Endothelial cell of umbilical vein (primary cell): Measurements from ENCODE around the gene AFF1. TPM values are rescaled to one million over a fixed set of nuclear protein-coding genes. Genes with fewer than 3 reads are reported as not detected.

ENCODE experiments used
- BruUV-seq: library from RNA; stranded (reverse); fragments of 400-500 nt; replicated peaks from 2 replicates; lab custom pipeline; 2021; lab: Mats Ljungman, UMichigan
- CTCF ChIA-PET: fragments of 300-600, 350-600 bp; sonication (Branson Sonifier 250); formaldehyde crosslinking; loops from one replicate; lab custom pipeline; 2021; ENCODE audit warnings: antibody characterized with exemption, inconsistent platforms; lab: Charles Lee
- POLR2A ChIA-PET: fragments of 300-600, 350-600 bp; sonication (Branson Sonifier 250); formaldehyde crosslinking; loops from one replicate; lab custom pipeline; 2021; ENCODE audit warnings: antibody characterized with exemption, inconsistent platforms; lab: Charles Lee
- DNase-seq: peaks from one replicate; pipeline ENCODE4 v3.0.0-alpha.2; 2011; ENCODE audit warnings: low read depth, low spot score
- FAIRE-seq: peaks from 2 replicates; lab custom pipeline; 2011; peaks lifted over from hg19 to GRCh38; lab: Jason Lieb, UNC
- H2AFZ ChIP-seq: 2 replicates; pipeline ENCODE4 v1.6.0; 2012; ENCODE audit warnings: low read depth, low read length, control low read depth, inconsistent platforms
- H3K27ac ChIP-seq: 2 replicates; pipeline ENCODE4 v1.5.1; 2011; ENCODE audit warnings: low read depth, mild to moderate bottlenecking, control low read depth, low read length, moderate library complexity; ENCODE audit not compliant: insufficient read depth
- H3K27me3 ChIP-seq, 2 experiments: 2 replicates each; pipeline versions ENCODE4 v1.6.0 to v1.6.1; 2011; ENCODE audit warnings: low read length in 2 of 2, mixed read lengths in 1 of 2; ENCODE audit not compliant: control insufficient read depth in 2 of 2, insufficient read depth in 2 of 2
- H3K36me3 ChIP-seq, 2 experiments: 2 replicates in 1 of 2; 3 replicates in 1 of 2; pipeline ENCODE4 v1.5.1; 2011; ENCODE audit warnings: low read length in 2 of 2, mild to moderate bottlenecking in 1 of 2, moderate library complexity in 1 of 2; ENCODE audit not compliant: control insufficient read depth in 2 of 2, insufficient read depth in 2 of 2; ENCODE audit errors: extremely low read depth in 1 of 2
- H3K4me1 ChIP-seq: 3 replicates; pipeline ENCODE4 v1.5.1; 2011; ENCODE audit warnings: mild to moderate bottlenecking, low read length; ENCODE audit not compliant: control insufficient read depth, insufficient read depth; ENCODE audit errors: extremely low read depth
- H3K4me2 ChIP-seq: 2 replicates; pipeline ENCODE4 v1.6.1; 2011; ENCODE audit warnings: low read length, control low read depth, mixed read lengths; ENCODE audit not compliant: insufficient read depth
- H3K4me3 ChIP-seq, 3 experiments: fragments of 200-600 bp in 1 of 3; sonication (generic), shearing (Covaris generic) in 1 of 3; replicated peaks in 1 of 3; 2 replicates each; pipeline ENCODE4 v1.5.1; 2011 to 2016; ENCODE audit warnings: control low read depth in 3 of 3, low read length in 3 of 3, mild to moderate bottlenecking in 2 of 3, inconsistent platforms in 1 of 3, low read depth in 1 of 3, moderate library complexity in 1 of 3; ENCODE audit not compliant: insufficient read depth in 1 of 3
- H3K79me2 ChIP-seq: 2 replicates; pipeline ENCODE4 v1.6.0; 2012; ENCODE audit warnings: low read length, inconsistent platforms; ENCODE audit not compliant: control insufficient read depth, insufficient read depth
- H3K9ac ChIP-seq: replicated peaks from 2 replicates; pipeline ENCODE3; 2011; ENCODE audit warnings: low read length, control low read depth; ENCODE audit not compliant: insufficient read depth; ENCODE audit errors: extremely low read depth
- H3K9me1 ChIP-seq: replicated peaks from 3 replicates; pipeline ENCODE4 v1.6.0; 2011; ENCODE audit warnings: mild to moderate bottlenecking, low read length; ENCODE audit not compliant: control insufficient read depth, insufficient read depth; ENCODE audit errors: extremely low read depth
- H3K9me3 ChIP-seq: replicated peaks from 2 replicates; pipeline ENCODE4 v1.5.1; 2012; ENCODE audit warnings: low read length, inconsistent platforms; ENCODE audit not compliant: control insufficient read depth, insufficient read depth
- H4K20me1 ChIP-seq: replicated peaks from 2 replicates; pipeline ENCODE3; 2011; ENCODE audit warnings: mild to moderate bottlenecking, low read length; ENCODE audit not compliant: control insufficient read depth, insufficient read depth; ENCODE audit errors: extremely low read depth
- EZH2 ChIP-seq: IDR thresholded peaks from 2 replicates; pipeline ENCODE4 v1.6.1; 2012; ENCODE audit warnings: borderline replicate concordance, low read depth, mild to moderate bottlenecking, moderate library complexity, low read length, inconsistent platforms; ENCODE audit not compliant: severe bottlenecking
- FOS ChIP-seq: IDR thresholded peaks from 2 replicates; pipeline ENCODE4 v1.6.1; 2011; ENCODE audit warnings: mild to moderate bottlenecking, low read length, moderate library complexity, borderline replicate concordance; ENCODE audit not compliant: insufficient read depth
- GATA2 ChIP-seq: IDR thresholded peaks from 2 replicates; pipeline ENCODE4 v1.7.0; 2011; ENCODE audit warnings: low read depth, mild to moderate bottlenecking, moderate library complexity, mixed read lengths, low read length; ENCODE audit not compliant: insufficient read length, insufficient read depth
- JUN ChIP-seq: IDR thresholded peaks from 2 replicates; pipeline ENCODE4 v1.6.1; 2011; ENCODE audit warnings: borderline replicate concordance, low read depth; ENCODE audit not compliant: insufficient read length, insufficient read depth
- MAX ChIP-seq: IDR thresholded peaks from 2 replicates; pipeline ENCODE4 v1.6.1; 2011; ENCODE audit not compliant: insufficient read depth, insufficient read length
- MYC ChIP-seq: IDR thresholded peaks from one replicate; pipeline ENCODE4 v1.6.1; 2011; ENCODE audit warnings: mild to moderate bottlenecking, low read depth, low read length
- POLR2A ChIP-seq: IDR thresholded peaks from 2 replicates; pipeline ENCODE4 v1.6.1; 2012; ENCODE audit warnings: low read depth, mild to moderate bottlenecking, control low read depth, low read length
- POLR2AphosphoS5 ChIP-seq: IDR thresholded peaks from 2 replicates; pipeline ENCODE4 v1.6.1; 2012; ENCODE audit warnings: low read depth, mild to moderate bottlenecking, control low read depth, low read length, moderate library complexity; ENCODE audit not compliant: insufficient read depth
- dilution Hi-C: fragments of 300-500 bp; cut with MboI; formaldehyde crosslinking; loops from one replicate; pipeline ENCODE4 v1.15.0; 2019; ENCODE audit warnings: low sequenced_read_pairs; ENCODE audit not compliant: extremely low pct_ligation_motif_present
- intact Hi-C: fragments of 100-400 bp; cut with micrococcal nuclease; formaldehyde crosslinking; loops from one replicate; pipeline ENCODE4 v1.10.0; 2022
- polyA plus RNA-seq, 4 experiments: library from polyadenylated mRNA; depleted of rRNA in 3 of 4; stranded (reverse) in 3 of 4; unstranded in 1 of 4; fragments of >200 nt; gene quantifications; 2 replicates each; pipeline versions ENCODE4 v1.2.1 to v1.2.3, GENCODE V29; 2011 to 2012; ENCODE audit warnings: missing spikeins in 1 of 4
- total RNA-seq: library from RNA; stranded (reverse); gene quantifications from 2 replicates; pipeline ENCODE4 v1.2.3, GENCODE V29; 2021
- TF ChIP-seq, protein P1 (sequence below), 2 donors: IDR thresholded peaks; 1 replicate in 1 of 2; 2 replicates in 1 of 2; pipeline ENCODE4 v1.5.1; 2011; ENCODE audit warnings: low read length in 2 of 2, mild to moderate bottlenecking in 2 of 2, moderate library complexity in 2 of 2, control low read depth in 1 of 2, inconsistent platforms in 1 of 2, low read depth in 1 of 2; ENCODE audit not compliant: insufficient read depth in 1 of 2; ENCODE audit errors: extremely low read depth in 1 of 2

AFF1 gene
- total and polyA plus RNA-seq, 2 donors (not counting 3 experiments of a cell fraction or from before 2014, with no cell fraction given), result 26.2 to 106 TPM

GRCh38 chr4:86959588-86960500 lies 25.0 kb downstream of the AFF1 start:
- Histone ChIP-seq H3K9me1 (peaks cover 2% of the 10 kb centered on the region), H3K79me2 (peaks cover 33% of the 10 kb centered on the region), H3K4me2 (no peak overlapping the region), H3K4me1 (no peaks in the 10 kb centered on the region), H3K9me3 (no peaks in the 10 kb centered on the region), H2AFZ (no peak overlapping the region), H3K27me3 (no peaks in the 10 kb centered on the region), H3K36me3 (peaks cover 0 to 2% of the 10 kb centered on the region in 2 experiments), H3K4me3 (no peak overlapping the region), H3K9ac (no peak overlapping the region), H3K27ac (no peak overlapping the region), H4K20me1 (no peaks in the 10 kb centered on the region)
- no TSS peak for BruUV-seq
- DNase-seq (no peak), FAIRE-seq (no peak)
- TF ChIP-seq EZH2, result no peak
- intact Hi-C loops (no loop called here), dilution Hi-C loops (no loop called here)
- ChIA-PET POLR2A (interaction anchor here (1.1 kb wide), 1 partner anchor 47 kb away, joined by 4 read pairs; no protein-coding TSS in a partner anchor), CTCF (interaction anchor here (0.8 to 1.5 kb wide), 6 partner anchors 11 to 191 kb away, joined by 3 to 6 read pairs (median 4); no protein-coding TSS in a partner anchor)

GRCh38 chr4:86960557-86960961 lies 25.7 kb downstream of the AFF1 start:
- Histone ChIP-seq H3K4me2 (no peak overlapping the region), H3K9me1 (peaks cover 2% of the 10 kb centered on the region), H3K27me3 (no peaks in the 10 kb centered on the region), H4K20me1 (no peaks in the 10 kb centered on the region), H3K79me2 (peaks cover 32% of the 10 kb centered on the region), H3K4me1 (no peaks in the 10 kb centered on the region), H3K4me3 (no peak overlapping the region), H3K27ac (no peak overlapping the region), H3K9me3 (no peaks in the 10 kb centered on the region), H3K36me3 (peaks cover 0 to 2% of the 10 kb centered on the region in 2 experiments), H3K9ac (no peak overlapping the region), H2AFZ (no peak overlapping the region)
- FAIRE-seq (no peak), DNase-seq (no peak)
- dilution Hi-C loops (no loop called here), intact Hi-C loops (no loop called here)
- ChIA-PET POLR2A (no interaction called here), CTCF (interaction anchor here (0.7 to 1.5 kb wide), 9 partner anchors 10 to 190 kb away, joined by 3 to 6 read pairs (median 3); no protein-coding TSS in a partner anchor)
- TF ChIP-seq GATA2, result no peak
- TF ChIP-seq MYC, result no peak
- no peak for TF ChIP-seq EZH2
- TF ChIP-seq, protein P1, sequence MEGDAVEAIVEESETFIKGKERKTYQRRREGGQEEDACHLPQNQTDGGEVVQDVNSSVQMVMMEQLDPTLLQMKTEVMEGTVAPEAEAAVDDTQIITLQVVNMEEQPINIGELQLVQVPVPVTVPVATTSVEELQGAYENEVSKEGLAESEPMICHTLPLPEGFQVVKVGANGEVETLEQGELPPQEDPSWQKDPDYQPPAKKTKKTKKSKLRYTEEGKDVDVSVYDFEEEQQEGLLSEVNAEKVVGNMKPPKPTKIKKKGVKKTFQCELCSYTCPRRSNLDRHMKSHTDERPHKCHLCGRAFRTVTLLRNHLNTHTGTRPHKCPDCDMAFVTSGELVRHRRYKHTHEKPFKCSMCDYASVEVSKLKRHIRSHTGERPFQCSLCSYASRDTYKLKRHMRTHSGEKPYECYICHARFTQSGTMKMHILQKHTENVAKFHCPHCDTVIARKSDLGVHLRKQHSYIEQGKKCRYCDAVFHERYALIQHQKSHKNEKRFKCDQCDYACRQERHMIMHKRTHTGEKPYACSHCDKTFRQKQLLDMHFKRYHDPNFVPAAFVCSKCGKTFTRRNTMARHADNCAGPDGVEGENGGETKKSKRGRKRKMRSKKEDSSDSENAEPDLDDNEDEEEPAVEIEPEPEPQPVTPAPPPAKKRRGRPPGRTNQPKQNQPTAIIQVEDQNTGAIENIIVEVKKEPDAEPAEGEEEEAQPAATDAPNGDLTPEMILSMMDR (IDR thresholded peaks at IDR 0.05; ENCODE audit: extremely low read depth in 1 of 2, insufficient read depth in 1 of 2, low read depth in 1 of 2, low read length in 2 of 2), result no peak
- TF ChIP-seq POLR2AphosphoS5, result no peak
- TF ChIP-seq FOS, result no peak
- no peak for TF ChIP-seq MAX
- TF ChIP-seq JUN, result no peak
- no peak for TF ChIP-seq POLR2A
- no TSS peak for BruUV-seq
